K562 (cell line): Measurements from ENCODE around the gene BEST4. TPM values are rescaled to one million over a fixed set of nuclear protein-coding genes. Genes with fewer than 3 reads are reported as not detected.

ENCODE experiments used
- BRF1 ChIP-seq: IDR thresholded peaks from 3 replicates; pipeline ENCODE4 v1.6.1; 2011; ENCODE audit warnings: borderline replicate concordance, mild to moderate bottlenecking; ENCODE audit not compliant: insufficient read length; ENCODE audit errors: extremely low read depth
- CEBPG ChIP-seq, 3 experiments: fragments of 200-800 bp in 1 of 3; sonication (Bioruptor generic) in 1 of 3; sonication (generic) in 1 of 3; formaldehyde crosslinking in 1 of 3; IDR thresholded peaks in 2 of 3; conservative IDR thresholded peaks in 1 of 3; 2 replicates each; pipeline versions ENCODE4 v1.6.1 to v1.8.0; 2016 to 2022; ENCODE audit warnings: missing compliant biosample characterization in 2 of 3, missing genetic modification characterization in 2 of 3, mild to moderate bottlenecking in 1 of 3, missing genetic modification reagents in 1 of 3
- CHD1 ChIP-seq: fragments of 200-600 bp; sonication (generic); IDR thresholded peaks from one replicate; pipeline ENCODE4 v1.6.1; 2012; ENCODE audit warnings: mild to moderate bottlenecking, moderate library complexity, low read length, inconsistent platforms
- CHD2 ChIP-seq: IDR thresholded peaks from 2 replicates; pipeline ENCODE4 v1.6.1; 2011; ENCODE audit warnings: low read depth, low read length
- ELF2 ChIP-seq: fragments of 250-450 bp; sonication (Bioruptor Pico); IDR thresholded peaks from 2 replicates; pipeline ENCODE4 v1.5.0; 2021; ENCODE audit warnings: mild to moderate bottlenecking
- FUS ChIP-seq: fragments of 200-400 bp; formaldehyde crosslinking; optimal IDR thresholded peaks from 2 replicates; pipeline ENCODE3; 2017; ENCODE audit warnings: low read depth, low read length
- HDGF ChIP-seq: fragments of 450-650 bp; IDR thresholded peaks from 2 replicates; pipeline ENCODE4 v1.6.1; 2016
- KDM5B ChIP-seq: fragments of 200-600 bp; sonication (generic); IDR thresholded peaks from 2 replicates; pipeline ENCODE4 v1.6.1; 2012; ENCODE audit warnings: low read depth, mild to moderate bottlenecking, moderate library complexity, low read length, control low read depth, inconsistent platforms; ENCODE audit not compliant: insufficient replicate concordance
- MAX ChIP-seq: sonication (generic); formaldehyde crosslinking; IDR thresholded peaks from 2 replicates; pipeline ENCODE4 v1.9.0; 2022; ENCODE audit warnings: mild to moderate bottlenecking, missing genetic modification reagents
- MTA3 ChIP-seq: fragments of 450-650 bp; formaldehyde crosslinking; IDR thresholded peaks from 2 replicates; pipeline ENCODE4 v1.6.1; 2017; ENCODE audit warnings: mild to moderate bottlenecking, borderline replicate concordance
- NR3C1 ChIP-seq: sonication (generic); formaldehyde crosslinking; IDR thresholded peaks from 2 replicates; pipeline ENCODE4 v1.8.1; 2022; ENCODE audit warnings: missing genetic modification reagents
- PRMT5 ChIP-seq: sonication (generic); formaldehyde crosslinking; IDR thresholded peaks from 2 replicates; pipeline ENCODE4 v1.5.0; 2020; ENCODE audit warnings: missing genetic modification reagents
- SFPQ ChIP-seq: fragments of 200-400 bp; formaldehyde crosslinking; IDR thresholded peaks from 2 replicates; pipeline ENCODE4 v1.6.1; 2017; ENCODE audit warnings: mild to moderate bottlenecking, low read depth, low read length, moderate library complexity
- SIRT6 ChIP-seq: IDR thresholded peaks from one replicate; pipeline ENCODE4 v1.6.1; 2012; ENCODE audit warnings: low read depth, mild to moderate bottlenecking, control low read depth, inconsistent platforms, low read length, moderate library complexity
- SRSF7 ChIP-seq: fragments of 200-400 bp; formaldehyde crosslinking; optimal IDR thresholded peaks from 2 replicates; pipeline ENCODE3; 2017; ENCODE audit warnings: mild to moderate bottlenecking, low read depth, low read length
- TARDBP ChIP-seq: fragments of 450-650 bp; IDR thresholded peaks from 2 replicates; pipeline ENCODE4 v1.6.1; 2016
- TEAD4 ChIP-seq, 2 experiments: sonication (generic) in 1 of 2; formaldehyde crosslinking in 1 of 2; IDR thresholded peaks; 2 replicates each; pipeline versions ENCODE4 v1.6.1 to v1.8.0; 2012 to 2022; ENCODE audit warnings: borderline replicate concordance in 1 of 2, inconsistent platforms in 1 of 2, low read length in 1 of 2, mild to moderate bottlenecking in 1 of 2, missing genetic modification reagents in 1 of 2
- ZBTB1 ChIP-seq: sonication (generic); formaldehyde crosslinking; IDR thresholded peaks from 2 replicates; pipeline ENCODE4 v1.8.1; 2023; ENCODE audit warnings: missing genetic modification reagents, low read depth, mild to moderate bottlenecking, borderline replicate concordance
- ZBTB43 ChIP-seq: sonication (generic); formaldehyde crosslinking; IDR thresholded peaks from 2 replicates; pipeline ENCODE4 v1.8.0; 2023; ENCODE audit warnings: mild to moderate bottlenecking, missing genetic modification reagents
- ZNF668 ChIP-seq: fragments of 250-450 bp; sonication (Bioruptor Pico); IDR thresholded peaks from 2 replicates; pipeline ENCODE4 v1.8.0; 2022; ENCODE audit warnings: mild to moderate bottlenecking, inconsistent platforms
- ZZZ3 ChIP-seq: fragments of 450-650 bp; IDR thresholded peaks from 2 replicates; pipeline ENCODE4 v1.6.1; 2016; ENCODE audit warnings: antibody characterized with exemption, mild to moderate bottlenecking, moderate library complexity
- polyA plus RNA-seq, 8 experiments: library from polyadenylated mRNA; depleted of rRNA in 4 of 8; stranded (reverse) in 5 of 8; unstranded in 3 of 8; fragments of >200 nt; fragmentation: Nextera tagmentation in 2 of 8; fragmentation: Illumina TruSeq in 1 of 8; extraction: Ambion mirVana in 2 of 8; extraction: Trizol in 1 of 8; gene quantifications; 2 replicates each; pipeline versions ENCODE4 v1.2.1 to v1.2.3, GENCODE V29; 2011 to 2014; ENCODE audit warnings: inconsistent platforms in 1 of 8, missing spikeins in 1 of 8
- total RNA-seq, 7 experiments: library from RNA; depleted of rRNA in 6 of 7; stranded (reverse); fragments of >200 nt in 6 of 7; fragmentation: Illumina TruSeq in 2 of 7; extraction: Trizol in 2 of 7; gene quantifications; 2 replicates each; pipeline versions ENCODE4 v1.2.1 to v1.2.3, GENCODE V29; 2011 to 2021; ENCODE audit warnings: low replicate concordance in 1 of 7

BEST4 gene
- total and polyA plus RNA-seq, 9 of the 15 experiments (the other 6 are each of a cell fraction or from before 2014, with no cell fraction given): 0.07 to 0.11 TPM; not detected in 7

GRCh38 chr1:44777969-44778635, 9.9 kb downstream of the BEST4 start (continued):
- TF ChIP-seq SFPQ (no peak), ZBTB43 (CRISPR knock-in tag) (no peak), BRF1 (no peak), MTA3 (no peak), ZNF668 (CRISPR knock-in tag) (no peak), HDGF (no peak), PRMT5 (no peak), SRSF7 (no peak), MAX (peak; percentile 35; the same call in 1 of the 2 replicates), KDM5B (peak; percentile 17), TEAD4 (IDR thresholded peaks at IDR 0.05; ENCODE audit: low read length) (no peak), TEAD4 (CRISPR knock-in tag; IDR thresholded peaks at IDR 0.05; ENCODE audit: borderline replicate concordance) (peak; percentile 65; the same call in 1 of the 2 replicates), CEBPG (CRISPR knock-in tag; IDR thresholded peaks at IDR 0.05) (peak; percentile 29; the same call in 1 of the 2 replicates), CEBPG (tag; conservative IDR thresholded peaks at IDR 0.05 in 1 of 2, IDR thresholded peaks at IDR 0.05 in 1 of 2) (no peak), ZZZ3 (no peak), ZBTB1 (no peak), CHD1 (peak; percentile 7), SIRT6 (peak; percentile 16), TARDBP (no peak), CHD2 (peak; percentile 8; the same call in 1 of the 2 replicates), NR3C1 (CRISPR knock-in tag) (no peak), ELF2 (no peak), FUS (no peak)
